Parathyroid adenoma (tissue), 2 donors: ENCODE results near the gene MB.

ENCODE experiments used
- H2AFZ ChIP-seq: fragments of 300-600 bp; sonication (generic); one replicate; pipeline ENCODE4 v1.7.0; 2017; ENCODE audit warnings: antibody characterized with exemption, mild to moderate bottlenecking
- H3K27ac ChIP-seq: fragments of 300-600 bp; sonication (generic); one replicate; pipeline ENCODE4 v1.7.0; 2017
- H3K27me3 ChIP-seq: fragments of 300-600 bp; sonication (generic); one replicate; pipeline ENCODE4 v1.7.0; 2017; ENCODE audit warnings: low read length; ENCODE audit not compliant: control insufficient read depth, insufficient read depth
- H3K36me3 ChIP-seq: fragments of 300-600 bp; sonication (generic); one replicate; pipeline ENCODE4 v1.7.0; 2017; ENCODE audit warnings: low read length; ENCODE audit not compliant: control insufficient read depth, insufficient read depth
- H3K4me1 ChIP-seq: fragments of 300-600 bp; sonication (generic); one replicate; pipeline ENCODE4 v1.7.0; 2017; ENCODE audit warnings: control low read depth
- H3K4me2 ChIP-seq: fragments of 300-600 bp; sonication (generic); one replicate; pipeline ENCODE4 v1.7.0; 2017; ENCODE audit warnings: low read length
- H3K4me3 ChIP-seq: fragments of 300-600 bp; sonication (generic); one replicate; pipeline ENCODE4 v1.7.0; 2017; ENCODE audit warnings: low read depth, low read length
- H3K79me2 ChIP-seq: fragments of 300-600 bp; sonication (generic); one replicate; pipeline ENCODE4 v1.7.0; 2017; ENCODE audit warnings: control low read depth
- H3K9ac ChIP-seq: fragments of 300-600 bp; sonication (generic); one replicate; pipeline ENCODE4 v1.7.0; 2017; ENCODE audit warnings: mild to moderate bottlenecking
- H3K9me3 ChIP-seq: fragments of 300-600 bp; sonication (generic); one replicate; pipeline ENCODE4 v1.7.0; 2017; ENCODE audit warnings: low read length; ENCODE audit not compliant: control insufficient read depth
- TF ChIP-seq, protein P1 (sequence below): fragments of 300-600 bp; sonication (generic); IDR thresholded peaks from one replicate; pipeline ENCODE4 v1.7.0; 2017; ENCODE audit warnings: antibody characterized with exemption, mild to moderate bottlenecking
- donor health status: primary hyperparathyroidism.

Gene MB

DNA sequence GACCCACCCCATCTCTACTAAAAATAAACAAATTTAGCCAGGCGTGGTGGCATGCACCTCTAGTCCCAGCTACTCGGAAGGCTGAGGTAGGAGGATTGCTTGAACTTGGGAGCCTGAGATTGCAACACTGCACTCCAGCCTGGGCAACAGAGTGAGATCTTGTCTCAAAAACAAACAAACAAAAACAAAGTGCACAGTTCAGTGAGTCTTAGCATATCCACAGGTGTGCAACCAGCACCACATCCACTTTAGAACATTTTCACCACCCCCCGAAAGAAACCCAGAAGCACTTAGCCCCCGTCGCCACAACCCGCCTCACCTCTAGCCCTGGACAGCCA lies 27.4 kb downstream of the MB start:
- no peaks in the 10 kb centered on the region for H3K79me2 ChIP-seq
- H3K9me3 ChIP-seq: no peaks in the 10 kb centered on the region
- TF ChIP-seq, protein P1, sequence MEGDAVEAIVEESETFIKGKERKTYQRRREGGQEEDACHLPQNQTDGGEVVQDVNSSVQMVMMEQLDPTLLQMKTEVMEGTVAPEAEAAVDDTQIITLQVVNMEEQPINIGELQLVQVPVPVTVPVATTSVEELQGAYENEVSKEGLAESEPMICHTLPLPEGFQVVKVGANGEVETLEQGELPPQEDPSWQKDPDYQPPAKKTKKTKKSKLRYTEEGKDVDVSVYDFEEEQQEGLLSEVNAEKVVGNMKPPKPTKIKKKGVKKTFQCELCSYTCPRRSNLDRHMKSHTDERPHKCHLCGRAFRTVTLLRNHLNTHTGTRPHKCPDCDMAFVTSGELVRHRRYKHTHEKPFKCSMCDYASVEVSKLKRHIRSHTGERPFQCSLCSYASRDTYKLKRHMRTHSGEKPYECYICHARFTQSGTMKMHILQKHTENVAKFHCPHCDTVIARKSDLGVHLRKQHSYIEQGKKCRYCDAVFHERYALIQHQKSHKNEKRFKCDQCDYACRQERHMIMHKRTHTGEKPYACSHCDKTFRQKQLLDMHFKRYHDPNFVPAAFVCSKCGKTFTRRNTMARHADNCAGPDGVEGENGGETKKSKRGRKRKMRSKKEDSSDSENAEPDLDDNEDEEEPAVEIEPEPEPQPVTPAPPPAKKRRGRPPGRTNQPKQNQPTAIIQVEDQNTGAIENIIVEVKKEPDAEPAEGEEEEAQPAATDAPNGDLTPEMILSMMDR: no peak
- no peaks in the 10 kb centered on the region for H3K36me3 ChIP-seq
- no peak overlapping the region for H2AFZ ChIP-seq
- H3K9ac ChIP-seq: no peak overlapping the region
- no peak overlapping the region for H3K27ac ChIP-seq
- no peak overlapping the region for H3K4me2 ChIP-seq
- H3K27me3 ChIP-seq: no peaks in the 10 kb centered on the region
- H3K4me1 ChIP-seq: no peaks in the 10 kb centered on the region
- H3K4me3 ChIP-seq: no peak overlapping the region

DNA sequence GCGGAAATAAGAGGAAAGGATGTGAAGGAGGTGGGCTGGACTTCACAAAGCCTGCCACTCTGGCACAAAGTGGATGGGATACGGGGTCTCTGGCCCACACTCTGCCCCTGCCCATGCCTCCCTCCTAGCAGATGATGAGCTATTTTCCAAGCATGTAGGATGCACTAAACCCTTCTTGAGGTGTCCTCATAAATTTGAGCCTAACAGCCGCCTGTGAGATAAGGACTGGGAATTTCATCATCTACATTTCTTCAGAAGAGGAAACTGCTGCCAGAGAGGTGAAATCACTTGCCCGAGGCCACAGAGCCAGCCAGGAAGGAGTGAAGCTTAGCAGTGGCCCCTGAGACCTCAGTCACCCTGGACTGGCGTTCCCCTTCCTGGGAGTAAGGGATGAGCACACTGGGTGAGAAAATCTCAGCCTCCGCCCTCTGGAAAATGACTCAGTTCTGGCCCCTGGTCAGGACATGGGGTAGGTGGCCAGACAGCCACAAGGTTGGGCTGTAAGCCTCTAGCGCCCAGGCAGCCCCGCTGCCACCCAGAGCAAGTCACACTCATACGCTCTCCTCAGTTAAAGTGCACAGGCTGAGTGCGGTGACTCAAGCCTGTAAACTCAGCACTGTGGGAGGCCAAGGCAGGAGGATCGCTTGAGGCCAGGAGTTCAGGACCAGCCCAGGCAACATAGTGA lies 27.9 kb downstream of the MB start:
- Histone ChIP-seq H3K36me3 (no peaks in the 10 kb centered on the region), H3K9ac (no peak overlapping the region), H2AFZ (no peak overlapping the region), H3K4me1 (no peaks in the 10 kb centered on the region), H3K27ac (no peak overlapping the region), H3K79me2 (no peaks in the 10 kb centered on the region), H3K27me3 (no peaks in the 10 kb centered on the region), H3K4me3 (no peak overlapping the region), H3K4me2 (no peak overlapping the region), H3K9me3 (no peaks in the 10 kb centered on the region)
- TF ChIP-seq, protein P1: no peak

DNA sequence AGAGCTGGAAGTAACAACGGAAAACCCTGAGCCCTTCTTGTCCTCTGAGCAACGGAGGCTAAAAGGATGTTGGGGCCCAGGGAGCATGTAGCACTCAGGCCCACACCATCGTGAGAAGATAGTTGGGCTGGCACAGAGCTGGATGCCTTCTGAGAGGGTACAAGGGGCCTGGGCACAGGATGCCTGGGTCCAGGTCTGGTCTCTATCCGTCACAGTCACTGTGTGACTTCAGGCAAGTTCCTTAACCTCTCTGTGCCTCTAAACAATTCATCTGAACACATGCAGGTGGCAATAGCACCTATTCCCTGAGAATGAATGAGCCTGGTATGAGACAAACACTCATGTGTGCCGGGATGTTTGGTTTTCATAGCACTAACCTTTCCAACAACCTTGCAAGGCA lies 29.2 kb downstream of the MB start:
- no peak overlapping the region for H3K9ac ChIP-seq
- no peaks in the 10 kb centered on the region for H3K9me3 ChIP-seq
- TF ChIP-seq, protein P1: no peak
- H3K4me1 ChIP-seq: no peaks in the 10 kb centered on the region
- no peaks in the 10 kb centered on the region for H3K27me3 ChIP-seq
- H3K4me2 ChIP-seq: no peak overlapping the region
- no peak overlapping the region for H3K27ac ChIP-seq
- no peak overlapping the region for H2AFZ ChIP-seq
- no peak overlapping the region for H3K4me3 ChIP-seq
- no peaks in the 10 kb centered on the region for H3K36me3 ChIP-seq
- H3K79me2 ChIP-seq: no peaks in the 10 kb centered on the region

DNA sequence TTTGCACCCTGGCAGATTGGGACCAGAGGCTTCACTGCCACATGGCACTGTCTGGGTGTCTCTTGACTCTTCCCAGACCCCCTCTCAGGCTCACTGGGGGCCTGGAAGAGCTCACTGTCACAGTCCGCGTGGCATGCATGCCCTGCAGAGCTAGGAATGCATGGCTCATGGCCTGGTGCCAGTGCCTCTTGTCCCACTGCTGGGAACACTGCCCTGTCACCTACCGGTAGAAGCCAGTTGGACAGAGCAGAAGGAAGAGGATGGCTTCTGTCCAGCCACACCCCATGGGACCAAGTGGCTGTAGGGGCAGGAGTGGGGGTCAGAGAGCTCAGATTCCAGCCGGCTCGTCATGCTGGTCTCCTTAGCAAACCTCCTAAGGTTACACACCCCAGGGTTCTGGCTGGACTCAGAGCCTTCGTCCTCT lies 29.7 kb downstream of the MB start:
- Histone ChIP-seq H3K27ac (no peak overlapping the region), H3K27me3 (no peaks in the 10 kb centered on the region), H3K36me3 (no peaks in the 10 kb centered on the region), H3K4me2 (no peak overlapping the region), H3K79me2 (no peaks in the 10 kb centered on the region), H2AFZ (no peak overlapping the region), H3K4me1 (no peaks in the 10 kb centered on the region), H3K9ac (no peak overlapping the region), H3K9me3 (no peaks in the 10 kb centered on the region), H3K4me3 (no peak overlapping the region)
- TF ChIP-seq, protein P1: no peak

DNA sequence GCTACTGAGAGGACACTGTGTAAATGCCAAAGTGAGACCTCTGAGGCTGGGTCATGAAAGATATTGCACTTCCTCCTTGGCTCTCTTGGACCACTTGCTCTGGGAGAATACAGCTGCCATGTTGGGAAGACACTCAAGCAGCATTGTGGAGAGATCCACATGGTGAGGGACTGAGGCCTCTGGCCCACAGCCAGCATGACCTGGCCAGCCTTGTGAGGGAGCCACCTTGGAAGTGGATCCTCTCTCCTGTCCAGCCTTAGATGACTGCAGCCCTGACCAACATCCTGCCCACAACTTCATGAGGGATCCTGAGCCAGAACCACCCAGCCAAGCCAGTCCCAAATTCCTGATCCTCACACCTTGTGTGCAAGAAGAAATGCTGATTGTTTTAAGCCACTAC lies 30.4 kb downstream of the MB start:
- H3K4me1 ChIP-seq: no peaks in the 10 kb centered on the region

More for the DNA sequence above, 30.4 kb downstream of the MB start:
- TF ChIP-seq, protein P1: no peak
- Histone ChIP-seq H2AFZ (no peak overlapping the region), H3K9ac (no peak overlapping the region), H3K79me2 (no peaks in the 10 kb centered on the region), H3K4me3 (no peak overlapping the region), H3K27me3 (no peaks in the 10 kb centered on the region), H3K4me2 (no peak overlapping the region), H3K36me3 (no peaks in the 10 kb centered on the region), H3K27ac (no peak overlapping the region), H3K9me3 (no peaks in the 10 kb centered on the region)
